Activated naive CD8-positive, alpha-beta T cell treated with anti-CD3 and anti-CD28 coated beads, Interleukin-2, amount 50 U/mL, for 24 hours (primary cell): Measurements from ENCODE around the gene DTD1.

ENCODE experiments used
- ATAC-seq: fragments of 150-1000 bp; cut with Tn5 transposase; one replicate; pipeline ENCODE4 v1.10.0; 2021
- DNase-seq: peaks from one replicate; pipeline ENCODE4 v3.0.0; 2021
- H3K27ac Mint-ChIP-seq: one replicate; pipeline ENCODE4 v1.8.0; 2021; ENCODE audit warnings: mild to moderate bottlenecking, mixed read lengths
- H3K27me3 Mint-ChIP-seq: one replicate; pipeline ENCODE4 v1.8.0; 2021; ENCODE audit warnings: mixed read lengths
- H3K36me3 Mint-ChIP-seq: one replicate; pipeline ENCODE4 v1.8.0; 2021; ENCODE audit warnings: low read depth, mixed read lengths
- H3K4me1 Mint-ChIP-seq: one replicate; pipeline ENCODE4 v1.8.0; 2021; ENCODE audit warnings: mixed read lengths
- H3K4me3 Mint-ChIP-seq: one replicate; pipeline ENCODE4 v1.8.0; 2021; ENCODE audit warnings: mild to moderate bottlenecking, moderate library complexity, mixed read lengths
- H3K9me3 Mint-ChIP-seq: one replicate; pipeline ENCODE4 v1.8.0; 2021; ENCODE audit warnings: mixed read lengths

The DTD1 gene

DNA sequence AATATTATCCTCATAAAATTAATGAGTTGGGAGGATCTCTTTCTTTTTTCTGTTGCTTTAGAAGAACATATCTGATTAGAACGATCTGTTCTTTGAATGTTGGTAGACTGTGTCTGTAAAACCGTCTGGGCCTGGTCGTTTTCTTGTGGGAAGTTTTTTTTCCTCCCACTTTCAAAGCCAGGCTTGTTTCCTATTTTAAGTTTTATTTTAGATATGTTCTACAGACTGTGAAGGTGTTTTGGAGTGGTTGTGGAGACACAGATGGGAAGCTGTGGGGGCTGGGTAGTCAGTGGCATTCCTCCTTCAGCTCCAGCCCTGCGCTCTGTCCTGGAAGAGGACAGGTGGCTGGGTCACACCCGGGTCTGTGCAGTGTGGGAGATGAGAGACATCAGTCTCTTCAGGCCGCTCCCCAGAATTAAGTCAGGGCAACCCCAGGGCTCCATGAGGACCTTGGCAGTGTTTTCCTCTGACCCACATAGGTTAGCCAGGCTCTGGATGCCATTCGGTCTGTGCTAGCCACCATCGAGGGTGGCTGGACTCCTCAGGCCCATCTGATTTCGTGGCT is 133.8 kb downstream of the DTD1 start:
- no peak for ATAC-seq
- H3K27me3 Mint-ChIP-seq, result no peaks in the 10 kb centered on the region
- no peaks in the 10 kb centered on the region for H3K9me3 Mint-ChIP-seq
- H3K27ac Mint-ChIP-seq, result no peak overlapping the region
- no peak overlapping the region for H3K4me3 Mint-ChIP-seq
- H3K4me1 Mint-ChIP-seq, result peaks cover 17% of the 10 kb centered on the region
- DNase-seq, result no peak
- H3K36me3 Mint-ChIP-seq, result peaks cover 9% of the 10 kb centered on the region

DNA sequence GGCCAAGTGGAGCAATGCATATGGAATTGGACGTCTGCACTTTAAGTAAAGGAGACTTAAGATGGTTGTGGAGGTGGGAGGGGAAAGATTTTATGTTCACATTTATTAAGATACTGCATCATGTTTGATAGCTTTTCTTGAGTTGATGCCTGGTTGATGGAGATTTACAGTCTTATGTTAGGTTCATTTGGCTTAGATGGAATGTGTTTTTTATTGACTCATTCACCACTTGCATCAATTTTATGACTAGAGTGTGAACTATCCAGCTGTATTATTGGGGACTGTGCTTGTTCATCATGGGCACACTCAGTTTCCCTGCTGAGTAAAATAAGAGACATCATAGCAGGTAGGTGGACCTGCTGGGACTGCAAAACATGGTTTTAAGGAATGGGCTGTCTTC is 134.5 kb downstream of the DTD1 start:
- DNase-seq (no peak), ATAC-seq (no peak)
- H3K9me3 Mint-ChIP-seq, result no peaks in the 10 kb centered on the region
- no peaks in the 10 kb centered on the region for H3K27me3 Mint-ChIP-seq
- H3K27ac Mint-ChIP-seq, result no peak overlapping the region
- H3K4me1 Mint-ChIP-seq, result peaks cover 19% of the 10 kb centered on the region
- H3K36me3 Mint-ChIP-seq, result peaks cover 10% of the 10 kb centered on the region
- no peak overlapping the region for H3K4me3 Mint-ChIP-seq

DNA sequence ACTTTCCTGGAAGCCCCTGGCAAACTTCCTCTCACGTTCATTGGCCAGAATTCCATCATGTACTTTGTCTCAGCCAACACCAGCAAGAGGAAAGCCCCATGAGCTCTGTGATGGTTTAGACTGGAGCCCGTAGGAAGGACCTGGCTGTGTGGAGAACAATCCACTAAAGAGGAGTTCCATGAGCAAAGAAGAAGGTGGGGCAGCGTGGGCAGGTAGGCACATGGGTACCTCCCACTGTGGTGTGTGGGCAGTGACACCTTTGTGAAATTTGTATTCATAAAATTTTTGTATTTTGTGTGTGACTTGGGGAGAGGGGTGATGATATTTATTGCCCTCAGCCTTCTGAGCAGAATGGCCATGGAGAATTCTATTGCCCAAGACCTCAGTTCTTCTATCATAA is 136.2 kb downstream of the DTD1 start:
- H3K27ac Mint-ChIP-seq, result no peak overlapping the region
- DNase-seq, result no peak
- peaks cover 14% of the 10 kb centered on the region for H3K36me3 Mint-ChIP-seq
- H3K4me1 Mint-ChIP-seq, result peaks cover 30% of the 10 kb centered on the region
- no peaks in the 10 kb centered on the region for H3K9me3 Mint-ChIP-seq
- no peaks in the 10 kb centered on the region for H3K27me3 Mint-ChIP-seq
- no peak overlapping the region for H3K4me3 Mint-ChIP-seq
- no peak for ATAC-seq

- DNase-seq, result no peak
Observed at GRCh38 chr20:18724788-18725464, 137.1 kb downstream of the DTD1 start.

DNA sequence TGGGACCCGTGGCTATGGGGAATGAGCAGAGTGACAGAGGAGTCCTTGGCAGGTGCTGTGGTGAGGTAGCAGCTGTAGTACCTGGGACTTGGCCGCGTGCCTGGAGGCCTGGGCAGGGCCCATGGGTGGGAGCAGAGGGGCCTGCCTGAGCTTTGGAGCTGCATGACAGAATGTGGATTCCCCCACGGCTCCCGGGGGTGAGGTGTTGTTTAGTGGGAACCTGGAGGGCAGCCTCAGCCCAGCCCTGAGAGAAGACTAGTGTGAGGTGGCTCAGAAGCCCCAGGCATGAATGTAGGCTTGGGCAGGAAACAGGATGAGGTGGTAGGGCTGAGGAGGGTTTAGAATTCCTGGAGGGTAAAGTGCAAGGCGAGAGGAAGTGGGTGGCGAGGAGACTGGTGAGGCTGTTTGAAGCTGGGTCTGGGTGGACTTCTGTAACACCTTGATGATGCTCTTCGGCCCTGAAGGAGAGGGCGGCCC is 139.2 kb downstream of the DTD1 start:
- no peak for DNase-seq
- Mint-ChIP-seq H3K4me1 (peaks cover 33% of the 10 kb centered on the region), H3K27ac (peak overlapping the region; percentile 33), H3K27me3 (no peaks in the 10 kb centered on the region), H3K9me3 (no peaks in the 10 kb centered on the region), H3K36me3 (peaks cover 5% of the 10 kb centered on the region), H3K4me3 (no peak overlapping the region)
- no peak for ATAC-seq

More at GRCh38 chr20:18724788-18725464, 137.1 kb downstream of the DTD1 start:
- Mint-ChIP-seq H3K9me3 (no peaks in the 10 kb centered on the region), H3K27me3 (no peaks in the 10 kb centered on the region), H3K36me3 (peaks cover 13% of the 10 kb centered on the region), H3K4me1 (peaks cover 33% of the 10 kb centered on the region), H3K27ac (no peak overlapping the region), H3K4me3 (no peak overlapping the region)
- no peak for ATAC-seq

DNA sequence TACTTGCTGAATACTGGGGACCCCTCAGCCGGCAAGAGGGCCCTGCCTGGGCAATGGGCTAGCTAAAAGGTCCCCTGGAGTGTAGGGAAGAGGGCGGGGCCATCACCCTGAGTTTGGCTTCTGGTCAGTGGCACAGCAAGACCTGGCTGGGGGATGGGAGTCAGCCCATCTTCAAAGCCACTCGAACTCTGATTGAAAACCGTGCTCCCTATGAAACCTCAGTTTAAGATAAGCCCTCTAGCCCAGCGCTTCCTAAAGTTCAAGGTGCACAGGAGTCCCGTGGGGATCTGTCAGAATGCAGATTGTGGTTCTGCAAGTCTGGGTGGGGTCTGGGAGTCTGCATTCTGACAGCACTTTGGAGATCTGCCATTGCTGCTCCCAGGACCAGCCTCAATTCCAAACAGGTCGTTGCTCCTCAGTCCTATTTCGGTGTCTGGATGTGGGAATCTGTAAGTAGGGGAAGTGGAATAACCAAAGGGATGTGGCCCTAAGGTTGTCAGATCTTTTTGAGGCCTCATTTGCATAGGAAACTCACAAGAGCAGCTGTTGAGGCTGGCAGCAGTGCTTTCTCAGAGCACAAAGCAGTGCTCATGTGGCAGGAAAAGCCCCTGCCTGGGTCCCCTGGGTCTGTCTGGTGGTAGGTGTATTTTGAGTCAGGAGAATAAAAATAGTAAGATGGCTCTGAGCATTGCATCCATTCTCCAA is 140.5 kb downstream of the DTD1 start:
- ATAC-seq (no peak), DNase-seq (no peak)
- no peak overlapping the region for H3K4me3 Mint-ChIP-seq
- peaks cover 5% of the 10 kb centered on the region for H3K36me3 Mint-ChIP-seq
- no peak overlapping the region for H3K27ac Mint-ChIP-seq
- H3K27me3 Mint-ChIP-seq, result no peaks in the 10 kb centered on the region
- H3K4me1 Mint-ChIP-seq, result peaks cover 33% of the 10 kb centered on the region
- no peaks in the 10 kb centered on the region for H3K9me3 Mint-ChIP-seq

DNA sequence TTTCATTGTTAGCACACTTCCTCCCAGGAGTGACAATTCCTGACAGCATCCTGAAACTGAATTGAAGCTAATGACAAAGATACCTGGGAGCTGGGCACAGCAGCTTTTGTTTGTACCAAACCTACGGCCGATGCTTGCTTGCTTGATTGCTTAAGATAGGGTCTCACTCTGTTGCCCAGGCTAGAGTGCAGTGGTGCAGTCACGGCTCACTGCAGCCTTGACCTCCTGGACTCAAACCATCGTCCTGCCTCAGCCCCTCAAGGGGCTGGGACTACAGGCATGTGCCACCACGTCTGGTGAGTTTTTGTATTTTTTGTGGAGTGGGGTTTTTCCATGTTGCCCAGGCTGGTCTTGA is 141.0 kb downstream of the DTD1 start:
- Mint-ChIP-seq H3K27ac (no peak overlapping the region), H3K36me3 (peaks cover 5% of the 10 kb centered on the region), H3K9me3 (no peaks in the 10 kb centered on the region), H3K4me3 (no peak overlapping the region), H3K27me3 (no peaks in the 10 kb centered on the region), H3K4me1 (peaks cover 33% of the 10 kb centered on the region)
- ATAC-seq, result no peak
- no peak for DNase-seq

GRCh38 chr20:18729231-18729825 is 141.5 kb downstream of the DTD1 start:
- DNase-seq, result no peak
- peaks cover 33% of the 10 kb centered on the region for H3K4me1 Mint-ChIP-seq
- H3K27me3 Mint-ChIP-seq, result no peaks in the 10 kb centered on the region

DNA sequence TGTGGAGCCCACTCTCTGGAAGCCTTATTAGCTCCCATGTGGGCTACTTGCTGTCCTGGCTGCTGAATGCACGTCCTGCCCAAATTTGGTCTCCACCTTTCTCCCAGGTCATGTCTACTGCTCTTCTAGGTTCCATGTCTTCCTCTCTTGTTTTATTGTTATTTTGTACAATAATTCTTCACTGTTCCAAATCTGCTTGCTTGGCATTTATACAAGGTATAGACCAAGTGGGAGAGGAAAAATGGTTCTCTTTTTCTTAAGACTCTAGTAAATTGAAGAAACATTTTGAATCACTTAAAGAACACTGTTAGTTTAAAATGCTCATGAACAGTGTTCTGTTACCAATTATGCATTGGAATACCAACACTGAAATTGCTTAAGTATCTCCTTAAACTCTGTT is 144.1 kb downstream of the DTD1 start:
- DNase-seq (no peak), ATAC-seq (no peak)
- H3K4me3 Mint-ChIP-seq, result no peak overlapping the region
- H3K27ac Mint-ChIP-seq, result no peak overlapping the region
- H3K4me1 Mint-ChIP-seq, result peaks cover 18% of the 10 kb centered on the region
- H3K27me3 Mint-ChIP-seq, result no peaks in the 10 kb centered on the region
- H3K9me3 Mint-ChIP-seq, result no peaks in the 10 kb centered on the region
- peaks cover 5% of the 10 kb centered on the region for H3K36me3 Mint-ChIP-seq

More at GRCh38 chr20:18729231-18729825, 141.5 kb downstream of the DTD1 start:
- peaks cover 5% of the 10 kb centered on the region for H3K36me3 Mint-ChIP-seq
- no peak overlapping the region for H3K4me3 Mint-ChIP-seq
- no peaks in the 10 kb centered on the region for H3K9me3 Mint-ChIP-seq
- no peak for ATAC-seq
- H3K27ac Mint-ChIP-seq, result no peak overlapping the region

DNA sequence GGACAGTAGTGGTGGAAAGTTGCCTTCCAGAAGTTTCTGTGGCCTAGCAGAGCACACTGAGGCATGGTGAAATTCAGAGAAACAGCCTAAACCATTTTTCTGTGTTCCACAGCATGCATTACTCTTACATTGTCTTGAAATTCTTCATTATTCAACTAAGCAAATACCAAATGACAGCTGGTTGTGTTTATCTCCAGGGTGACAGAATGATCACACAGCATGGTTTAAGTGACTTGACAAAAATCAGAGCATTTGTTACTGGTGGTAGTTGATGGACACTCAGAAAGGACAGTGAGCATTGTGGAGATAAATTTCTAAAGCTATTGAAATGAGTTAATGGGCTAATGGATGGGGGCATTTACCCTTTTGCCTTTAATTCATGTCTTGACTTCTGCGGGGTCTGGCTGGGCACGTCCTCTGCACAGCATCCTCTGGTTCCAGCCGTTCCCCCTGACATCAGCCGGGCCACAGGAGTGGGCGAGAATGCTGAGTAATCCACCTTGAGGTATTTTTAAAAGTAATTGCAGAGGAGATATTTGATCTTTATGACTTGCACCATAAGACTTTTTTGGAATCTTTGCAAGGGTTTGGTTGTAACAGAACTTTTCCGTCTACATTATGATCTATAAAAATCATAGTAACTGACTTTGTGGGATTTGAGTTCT is 146.8 kb downstream of the DTD1 start:
- Mint-ChIP-seq H3K27me3 (no peaks in the 10 kb centered on the region), H3K4me1 (no peaks in the 10 kb centered on the region), H3K4me3 (no peak overlapping the region), H3K36me3 (no peaks in the 10 kb centered on the region), H3K27ac (no peak overlapping the region), H3K9me3 (no peaks in the 10 kb centered on the region)
- no peak for ATAC-seq
- DNase-seq, result no peak

DNA sequence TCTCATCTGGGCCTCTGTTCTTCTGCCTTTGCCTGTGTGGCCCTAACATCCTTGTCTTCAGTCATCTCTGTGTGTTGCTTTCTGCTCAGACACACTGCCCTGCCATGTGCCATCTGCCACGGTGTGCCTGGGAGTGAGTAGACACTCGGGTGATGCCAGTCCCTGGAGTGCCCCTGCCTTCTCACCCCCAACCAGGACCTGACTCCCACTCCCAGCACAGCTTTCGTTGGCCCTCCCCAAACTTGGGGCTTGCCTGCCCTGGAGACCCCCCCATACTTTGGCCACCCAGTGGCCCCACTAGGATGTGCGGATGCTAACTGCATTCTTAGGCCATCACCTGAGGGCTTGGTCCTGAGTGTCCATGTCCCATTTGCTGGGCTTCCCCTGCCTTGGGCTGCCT is 149.3 kb downstream of the DTD1 start:
- no peak overlapping the region for H3K27ac Mint-ChIP-seq
- H3K4me1 Mint-ChIP-seq, result no peaks in the 10 kb centered on the region
- ATAC-seq (peak; percentile 33), DNase-seq (no peak)
- no peaks in the 10 kb centered on the region for H3K36me3 Mint-ChIP-seq
- no peaks in the 10 kb centered on the region for H3K27me3 Mint-ChIP-seq
- no peaks in the 10 kb centered on the region for H3K9me3 Mint-ChIP-seq
- no peak overlapping the region for H3K4me3 Mint-ChIP-seq

- H3K9me3 Mint-ChIP-seq, result no peaks in the 10 kb centered on the region
- H3K4me1 Mint-ChIP-seq, result no peaks in the 10 kb centered on the region
- H3K27me3 Mint-ChIP-seq, result no peaks in the 10 kb centered on the region
- H3K27ac Mint-ChIP-seq, result no peak overlapping the region
- H3K36me3 Mint-ChIP-seq, result no peaks in the 10 kb centered on the region
- no peak for DNase-seq
- no peak for ATAC-seq
- no peak overlapping the region for H3K4me3 Mint-ChIP-seq
Observed at GRCh38 chr20:18738055-18738454, 150.2 kb downstream of the DTD1 start.

DNA sequence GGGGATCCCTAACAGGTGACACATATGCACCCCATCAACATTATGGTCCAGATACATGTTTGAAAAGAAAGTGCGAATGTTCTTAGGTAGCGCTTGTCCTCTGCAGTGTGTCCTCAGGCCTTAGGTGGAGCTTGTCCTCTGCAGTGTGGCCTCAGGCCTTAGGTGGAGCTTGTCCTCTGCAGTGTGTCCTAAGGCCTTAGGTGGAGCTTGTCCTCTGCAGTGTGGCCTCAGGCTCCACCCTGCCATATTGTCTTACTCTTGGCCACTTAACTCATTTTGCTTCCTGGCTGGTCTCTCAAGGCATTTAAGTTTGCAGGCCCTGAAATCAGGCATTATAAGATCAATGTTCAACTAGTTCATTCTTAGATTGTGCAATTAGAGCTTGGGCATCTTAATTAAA is 151.0 kb downstream of the DTD1 start:
- no peak overlapping the region for H3K4me3 Mint-ChIP-seq
- H3K4me1 Mint-ChIP-seq, result no peaks in the 10 kb centered on the region
- H3K9me3 Mint-ChIP-seq, result no peaks in the 10 kb centered on the region
- no peaks in the 10 kb centered on the region for H3K27me3 Mint-ChIP-seq
- DNase-seq (no peak), ATAC-seq (no peak)
- H3K27ac Mint-ChIP-seq, result no peak overlapping the region
- no peaks in the 10 kb centered on the region for H3K36me3 Mint-ChIP-seq

DNA sequence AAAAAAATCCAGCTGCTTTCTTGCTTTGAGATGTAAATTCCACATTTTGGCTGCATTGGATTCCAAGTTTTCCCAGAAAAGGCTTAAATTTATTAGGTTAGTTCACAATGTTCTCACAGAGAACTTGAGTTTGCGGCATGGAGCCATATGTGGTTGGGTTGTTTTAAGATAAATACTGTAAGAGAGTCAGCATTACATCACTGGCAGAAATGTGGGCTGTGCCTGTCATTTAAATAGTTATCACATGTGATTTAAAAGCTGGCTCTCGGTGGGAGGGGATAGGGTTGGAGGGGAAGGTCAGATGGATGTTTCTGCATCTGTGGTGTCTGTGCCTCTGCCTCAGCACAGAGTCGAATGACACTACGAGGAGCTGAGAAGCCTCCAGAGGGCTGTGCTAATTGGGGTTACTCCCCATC is 151.9 kb downstream of the DTD1 start:
- Mint-ChIP-seq H3K27ac (no peak overlapping the region), H3K36me3 (peaks cover 2% of the 10 kb centered on the region), H3K27me3 (no peaks in the 10 kb centered on the region), H3K4me3 (no peak overlapping the region), H3K9me3 (no peaks in the 10 kb centered on the region), H3K4me1 (no peaks in the 10 kb centered on the region)
- no peak for ATAC-seq
- DNase-seq, result no peak
